Cerebellar cortex (tissue), 1 donor: ENCODE results near the gene TXNDC11.

Source experiments
- DNase-seq: peaks from one replicate; pipeline ENCODE4 v3.0.0-alpha.2; 2015; ENCODE audit warnings: low spot score

The TXNDC11 gene

DNA sequence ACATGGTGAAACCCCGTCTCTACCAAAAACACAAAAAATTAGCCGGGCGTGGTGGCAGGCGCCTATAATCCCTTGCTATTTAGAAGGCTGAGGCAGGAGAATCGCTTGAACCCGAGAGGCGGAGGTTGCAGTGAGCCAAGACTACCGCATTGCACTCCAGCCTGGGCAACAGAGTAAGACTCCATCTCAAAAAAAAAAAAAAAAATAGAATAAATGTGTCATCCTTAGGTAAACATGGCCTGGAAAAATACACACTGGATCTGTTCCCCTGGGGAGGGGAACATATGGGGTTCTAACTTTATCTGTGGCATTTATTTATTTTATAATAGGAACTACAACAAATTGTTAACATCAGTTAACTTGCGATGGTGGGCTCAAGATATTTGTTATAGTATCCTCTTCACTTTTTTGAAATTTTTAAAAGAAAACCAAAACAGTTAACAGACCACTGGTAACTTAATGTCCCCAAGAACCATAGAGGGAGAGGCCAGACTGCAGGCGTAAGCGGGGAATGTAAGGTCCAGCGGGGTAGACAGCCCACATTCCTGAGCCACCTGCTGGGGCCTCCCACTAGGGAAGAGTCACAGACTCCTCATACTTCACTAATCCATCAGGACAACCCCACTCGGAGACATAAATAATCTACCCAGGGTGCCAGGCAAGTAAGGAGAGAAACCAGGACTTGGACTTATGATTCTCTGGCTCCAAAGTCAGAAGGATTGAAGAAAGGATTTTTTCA, 12.5 kb upstream of the TXNDC11 start:
- no peak for DNase-seq

DNA sequence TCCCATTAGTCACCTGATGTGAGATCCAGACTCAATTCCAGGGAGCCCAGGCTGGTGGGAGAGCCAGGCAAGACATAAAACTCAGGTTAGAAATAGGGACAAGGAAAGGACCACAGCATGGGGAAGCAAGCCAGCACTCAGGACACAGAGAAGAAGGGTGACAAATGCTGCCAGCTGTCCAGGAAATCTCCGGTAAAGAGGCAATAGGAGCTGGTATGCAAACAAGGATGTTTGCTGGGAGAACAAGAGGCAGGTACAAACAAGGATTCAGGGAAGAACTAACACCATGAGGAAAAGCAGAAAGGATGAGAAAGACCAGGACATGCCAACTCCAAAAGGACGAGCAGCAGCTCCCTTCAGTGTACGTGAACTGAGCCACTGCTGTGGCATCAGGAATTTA, 10.2 kb upstream of the TXNDC11 start:
- no peak for DNase-seq

GRCh38 chr16:11750056-11750455, 7.4 kb upstream of the TXNDC11 start:
- no peak for DNase-seq

GRCh38 chr16:11748404-11749254, 6.0 kb upstream of the TXNDC11 start:
- DNase-seq = no peak

- DNase-seq = no peak
Measured at GRCh38 chr16:11747949-11748403, 5.3 kb upstream of the TXNDC11 start.

GRCh38 chr16:11744075-11744470, 1.4 kb upstream of the TXNDC11 start:
- DNase-seq = no peak

DNA sequence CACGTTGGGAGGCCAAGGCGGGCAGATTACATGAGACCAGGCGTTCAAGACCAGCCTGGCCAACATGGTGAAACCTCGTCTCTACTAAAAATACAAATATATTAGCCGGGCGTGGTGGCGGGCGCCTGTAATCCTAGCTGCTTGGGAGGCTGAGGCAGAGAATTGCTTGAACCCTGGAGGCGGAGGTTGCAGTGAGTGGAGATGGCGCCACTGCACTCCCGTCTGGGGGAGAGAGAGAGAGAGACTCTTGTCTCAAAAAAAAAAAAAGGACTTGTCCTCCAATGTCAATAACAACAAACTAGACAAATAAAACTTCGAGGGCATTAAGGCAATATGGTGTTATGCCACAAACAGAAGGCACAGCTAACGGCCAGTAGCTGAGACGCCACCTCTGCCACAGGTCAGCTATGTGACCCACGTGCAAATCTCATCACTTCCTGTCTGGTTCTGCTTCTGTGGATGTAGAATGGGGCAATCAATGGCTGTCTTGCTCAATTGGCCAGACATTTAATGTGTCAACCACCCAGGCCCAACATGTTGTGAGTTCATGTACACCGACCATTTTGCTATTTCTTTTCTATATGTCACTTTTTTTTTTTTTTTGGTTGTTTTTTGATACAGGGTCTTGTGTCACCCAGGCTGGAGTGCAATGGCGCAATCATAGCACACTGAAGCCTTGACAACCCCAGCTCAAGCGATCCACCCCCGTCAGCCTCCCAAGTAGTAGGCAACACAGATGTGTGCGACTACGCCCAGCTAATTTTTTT, 834 bp upstream of the TXNDC11 start:
- DNase-seq = no peak

GRCh38 chr16:11742093-11742535, 543 bp downstream of the TXNDC11 start:
- DNase-seq = no peak

DNA sequence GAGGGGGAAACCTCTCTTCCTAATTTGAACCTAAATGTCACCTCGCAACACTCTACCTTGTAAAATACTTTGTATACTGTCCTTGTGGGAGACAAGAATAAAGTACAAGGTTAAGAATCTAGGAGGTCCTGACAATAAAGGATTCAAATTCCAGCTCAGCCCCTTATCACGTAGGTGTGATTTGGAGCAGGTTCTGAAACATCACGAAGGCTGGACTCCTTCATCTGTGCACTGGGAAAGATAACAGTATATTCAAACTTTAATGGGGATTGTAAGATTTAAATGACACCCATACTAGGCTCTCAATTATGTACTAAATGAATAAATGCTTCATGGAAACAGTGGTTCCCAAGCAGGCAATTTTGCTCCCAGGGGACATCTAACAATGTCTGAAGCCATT, 2.1 kb downstream of the TXNDC11 start:
- DNase-seq = no peak

GRCh38 chr16:11738742-11739544, 3.7 kb downstream of the TXNDC11 start:
- DNase-seq = no peak

DNA sequence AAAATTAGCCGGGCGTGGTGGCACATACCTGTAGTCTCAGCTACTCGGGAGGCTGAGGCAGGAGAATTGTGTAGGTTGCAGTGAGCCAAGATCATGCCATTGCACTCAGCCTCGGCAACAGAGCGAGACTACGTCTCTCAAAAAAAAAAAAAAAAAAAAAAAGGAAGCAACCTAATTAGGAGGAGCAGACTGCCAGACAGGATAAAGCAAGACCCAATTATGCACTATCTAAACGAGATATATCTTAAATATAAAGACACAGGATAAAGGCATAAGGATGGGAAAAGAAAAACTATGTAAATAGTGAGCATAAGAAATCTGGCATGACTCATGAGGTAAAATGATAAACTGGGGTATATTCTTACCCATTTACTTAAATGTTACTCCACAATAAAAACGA, 4.9 kb downstream of the TXNDC11 start:
- DNase-seq = no peak

DNA sequence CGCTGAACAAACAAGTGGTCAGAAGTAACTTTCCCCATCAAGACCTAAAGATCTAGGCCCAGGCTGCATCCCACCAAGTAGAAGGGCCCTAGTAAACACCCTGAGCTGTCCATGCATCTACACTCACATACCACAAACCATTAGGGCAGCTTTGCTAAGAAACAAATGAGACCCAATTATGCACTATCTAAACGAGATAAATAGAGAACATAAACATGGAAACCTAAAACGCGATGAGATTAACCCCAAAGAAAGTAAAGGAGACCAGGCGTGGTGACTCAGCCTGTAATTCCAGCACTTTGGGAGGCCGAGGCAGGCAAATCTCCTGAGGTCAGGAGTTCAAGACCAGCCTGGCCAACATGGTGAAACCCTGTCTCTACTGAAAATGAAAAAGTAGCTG, 5.8 kb downstream of the TXNDC11 start:
- DNase-seq = no peak

- DNase-seq = no peak
Measured at GRCh38 chr16:11735787-11736186, 6.9 kb downstream of the TXNDC11 start.

GRCh38 chr16:11734653-11735043, 8.0 kb downstream of the TXNDC11 start:
- DNase-seq = no peak

- DNase-seq = no peak
Measured at GRCh38 chr16:11734025-11734652, 8.5 kb downstream of the TXNDC11 start.

DNA sequence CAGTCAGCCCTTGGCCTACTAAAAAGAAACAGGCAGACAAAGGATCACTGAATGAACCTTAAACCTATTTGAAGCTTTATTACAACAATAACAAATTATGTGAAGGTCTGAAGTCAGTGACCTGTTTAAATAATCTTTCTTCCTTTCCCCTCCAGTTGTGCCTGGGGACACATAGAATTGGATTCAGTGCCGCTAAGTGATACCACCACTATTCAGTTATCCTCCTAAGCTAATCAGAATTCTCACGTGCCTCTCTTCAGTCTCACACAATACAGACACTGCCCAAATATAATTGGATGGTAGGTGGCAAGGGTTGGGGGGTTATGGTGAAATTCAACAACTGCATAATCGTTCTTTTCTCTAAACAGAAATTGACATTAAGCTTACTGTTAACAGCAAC, 11.4 kb downstream of the TXNDC11 start:
- DNase-seq = no peak

DNA sequence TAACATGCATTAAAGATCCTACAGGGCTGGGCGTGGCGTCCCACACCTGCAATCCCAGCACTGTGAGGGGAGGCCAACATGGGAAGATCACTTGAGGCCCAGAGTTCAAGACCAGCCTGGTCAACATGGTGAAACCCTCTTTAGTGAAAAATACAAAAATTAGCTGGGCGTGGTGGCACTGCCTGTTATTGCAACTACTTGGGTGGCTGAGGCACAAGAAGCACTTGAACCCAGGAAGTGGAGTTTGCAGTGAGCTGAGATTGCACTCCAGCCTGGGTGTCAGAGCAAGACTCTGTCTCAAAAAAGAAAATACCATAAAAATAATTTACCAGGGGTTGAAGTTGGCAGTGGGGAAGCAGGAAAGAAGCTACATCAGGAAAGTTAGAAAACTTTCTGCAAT, 12.9 kb downstream of the TXNDC11 start:
- no peak for DNase-seq

DNA sequence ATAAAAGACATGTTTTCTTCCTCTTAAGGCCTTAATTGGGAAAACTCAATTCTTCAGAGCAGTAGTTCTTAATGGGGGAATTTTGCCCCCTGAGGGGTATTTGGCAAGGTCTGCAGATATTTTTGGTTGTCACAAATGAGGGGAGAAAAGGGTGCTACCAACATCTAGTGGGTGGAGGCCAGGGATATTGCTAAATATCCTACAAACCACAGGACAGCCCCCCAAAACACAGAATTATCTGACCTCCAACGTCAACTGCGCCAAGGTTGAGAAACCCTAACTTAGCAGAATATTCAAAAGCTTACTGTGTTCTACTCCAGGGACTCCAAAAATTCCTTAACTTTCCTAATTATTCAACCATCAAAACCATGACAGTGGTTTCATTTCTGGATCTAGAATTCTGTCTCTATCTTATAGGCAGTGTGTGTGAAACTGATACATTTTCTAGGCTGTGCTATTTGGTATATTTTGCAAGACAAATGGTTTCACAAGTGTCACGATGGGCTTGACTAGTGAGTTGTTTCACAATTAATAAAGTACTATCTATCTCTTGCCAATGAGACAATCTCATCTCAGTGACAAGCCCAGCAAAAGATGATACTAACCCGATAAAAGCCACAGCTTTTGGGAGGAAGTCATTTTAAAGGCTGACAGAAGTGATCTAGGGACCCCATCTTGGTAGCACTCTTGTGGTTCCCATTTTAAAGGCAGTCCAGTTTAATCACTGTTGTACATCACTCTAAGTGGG, 14.7 kb downstream of the TXNDC11 start:
- DNase-seq = no peak

DNA sequence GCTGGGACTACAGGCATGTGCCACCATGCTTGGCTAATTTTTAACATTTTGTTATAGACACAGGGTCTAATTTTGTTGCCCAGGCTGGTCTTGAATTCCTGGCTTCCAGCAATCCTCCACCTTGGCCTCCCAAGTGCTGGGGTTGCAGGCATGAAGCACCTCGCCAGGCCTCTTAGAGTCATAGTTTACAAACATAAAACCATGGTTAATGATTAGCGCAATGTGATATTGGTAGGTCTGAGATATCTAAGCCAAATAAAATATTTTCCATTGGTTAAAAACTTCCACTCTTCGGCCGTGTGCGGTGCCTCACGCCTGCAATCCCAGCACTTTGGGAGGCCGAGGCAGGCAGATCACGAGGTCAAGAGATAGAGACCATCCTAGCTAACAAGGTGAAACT, 16.6 kb downstream of the TXNDC11 start:
- no peak for DNase-seq

- DNase-seq = no peak
Measured at GRCh38 chr16:11725457-11725856, 17.2 kb downstream of the TXNDC11 start.

GRCh38 chr16:11722468-11722808, 20.2 kb downstream of the TXNDC11 start:
- DNase-seq = no peak
